Astrocyte of the spinal cord (primary cell): ENCODE data around the gene MSI2.

Source experiments
- DNase-seq: peaks from one replicate; pipeline ENCODE4 v3.0.0; 2011; ENCODE audit warnings: low read depth, low spot score
- H3K4me3 ChIP-seq: 2 replicates; pipeline ENCODE4 v1.5.1; 2011; ENCODE audit warnings: low read depth, mild to moderate bottlenecking, low read length, moderate library complexity
- in situ Hi-C: cut with HindIII; loops from 2 replicates; pipeline ENCODE4 v1.10.0; 2017; ENCODE audit warnings: low sequenced_read_pairs
- TF ChIP-seq, protein P1 (sequence below): IDR thresholded peaks from 2 replicates; pipeline ENCODE4 v1.5.1; 2012; ENCODE audit warnings: low read depth, mild to moderate bottlenecking, low read length, inconsistent platforms

The MSI2 gene

DNA sequence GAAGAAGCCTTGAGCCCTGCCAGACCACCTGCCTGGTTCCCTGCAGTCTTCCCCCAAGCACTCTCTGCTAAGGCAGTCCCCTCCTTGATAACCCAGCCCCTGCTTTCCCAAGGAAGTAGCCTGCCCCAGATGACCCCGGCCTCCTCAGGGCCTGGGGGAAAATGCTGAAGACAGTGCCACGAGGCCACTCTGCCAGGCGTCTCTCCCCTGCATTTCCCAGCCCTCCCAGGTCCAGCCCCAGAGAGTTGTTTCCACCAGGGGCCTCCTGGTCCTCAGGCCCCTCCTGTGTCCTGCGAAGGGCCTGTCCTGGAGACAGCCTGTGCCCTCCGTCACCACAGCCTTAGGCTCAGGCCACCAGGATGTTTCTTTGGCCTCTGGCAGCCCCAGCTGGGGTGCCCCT, 392.4 kb downstream of the MSI2 start:
- DNase-seq, result no peak
- TF ChIP-seq, protein P1, sequence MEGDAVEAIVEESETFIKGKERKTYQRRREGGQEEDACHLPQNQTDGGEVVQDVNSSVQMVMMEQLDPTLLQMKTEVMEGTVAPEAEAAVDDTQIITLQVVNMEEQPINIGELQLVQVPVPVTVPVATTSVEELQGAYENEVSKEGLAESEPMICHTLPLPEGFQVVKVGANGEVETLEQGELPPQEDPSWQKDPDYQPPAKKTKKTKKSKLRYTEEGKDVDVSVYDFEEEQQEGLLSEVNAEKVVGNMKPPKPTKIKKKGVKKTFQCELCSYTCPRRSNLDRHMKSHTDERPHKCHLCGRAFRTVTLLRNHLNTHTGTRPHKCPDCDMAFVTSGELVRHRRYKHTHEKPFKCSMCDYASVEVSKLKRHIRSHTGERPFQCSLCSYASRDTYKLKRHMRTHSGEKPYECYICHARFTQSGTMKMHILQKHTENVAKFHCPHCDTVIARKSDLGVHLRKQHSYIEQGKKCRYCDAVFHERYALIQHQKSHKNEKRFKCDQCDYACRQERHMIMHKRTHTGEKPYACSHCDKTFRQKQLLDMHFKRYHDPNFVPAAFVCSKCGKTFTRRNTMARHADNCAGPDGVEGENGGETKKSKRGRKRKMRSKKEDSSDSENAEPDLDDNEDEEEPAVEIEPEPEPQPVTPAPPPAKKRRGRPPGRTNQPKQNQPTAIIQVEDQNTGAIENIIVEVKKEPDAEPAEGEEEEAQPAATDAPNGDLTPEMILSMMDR, result no peak
- in situ Hi-C loops, result no loop called here
- no peak overlapping the region for H3K4me3 ChIP-seq

DNA sequence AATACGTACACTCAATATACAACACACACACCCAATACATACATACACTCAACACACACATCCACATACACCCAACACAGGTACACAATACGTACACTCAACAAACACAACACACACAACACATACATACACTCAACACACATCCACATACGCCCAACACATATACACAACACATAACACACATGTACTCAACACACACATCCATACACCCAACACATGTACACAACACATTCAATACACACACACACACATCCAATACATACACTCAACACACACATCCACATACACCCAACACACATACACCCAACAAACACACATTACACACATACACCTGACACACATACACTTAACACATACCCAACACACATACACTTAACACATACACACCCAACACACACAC, 392.9 kb downstream of the MSI2 start:
- no peak for DNase-seq
- TF ChIP-seq, protein P1, result no peak
- H3K4me3 ChIP-seq, result no peak overlapping the region
- in situ Hi-C loops, result no loop called here

DNA sequence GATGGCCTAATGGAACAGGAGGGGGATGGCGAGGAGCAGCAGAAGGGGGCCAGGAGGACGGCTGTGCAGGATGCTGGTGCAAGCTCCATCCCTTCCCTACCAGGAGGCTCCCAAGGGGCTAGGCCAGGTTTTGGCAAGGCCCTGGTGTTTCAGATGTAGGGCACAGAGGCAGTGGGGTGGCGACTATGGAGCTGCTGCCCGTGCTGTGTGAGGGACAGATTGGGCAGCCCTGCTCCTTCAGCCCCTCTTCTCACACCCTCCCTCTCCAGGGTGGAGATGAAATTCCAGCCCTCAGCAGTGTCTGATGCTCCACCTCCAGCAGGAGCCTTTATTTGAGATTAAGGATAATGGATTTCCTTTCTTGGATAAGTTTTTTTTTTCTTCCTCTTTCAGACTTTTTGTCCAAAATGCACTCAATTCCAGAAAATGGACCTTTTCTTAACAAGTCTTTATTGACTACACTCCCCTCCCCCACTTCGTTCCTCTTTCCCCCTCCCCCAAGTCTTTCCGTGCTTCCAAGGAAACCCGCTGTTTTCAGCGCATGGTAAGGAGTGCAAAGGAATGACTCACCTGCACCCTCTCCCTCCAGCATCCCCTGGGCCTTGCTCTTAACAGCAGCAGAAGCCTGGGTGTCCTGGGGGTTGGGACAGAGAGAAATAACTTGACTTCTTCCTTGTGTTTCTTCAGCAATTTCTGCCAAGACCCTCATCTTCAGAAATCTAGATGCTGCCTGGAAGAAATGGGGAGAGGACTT, 393.6 kb downstream of the MSI2 start:
- TF ChIP-seq, protein P1, result no peak
- peak; percentile 79 for DNase-seq
- H3K4me3 ChIP-seq, result no peak overlapping the region
- in situ Hi-C loops, result no loop called here

DNA sequence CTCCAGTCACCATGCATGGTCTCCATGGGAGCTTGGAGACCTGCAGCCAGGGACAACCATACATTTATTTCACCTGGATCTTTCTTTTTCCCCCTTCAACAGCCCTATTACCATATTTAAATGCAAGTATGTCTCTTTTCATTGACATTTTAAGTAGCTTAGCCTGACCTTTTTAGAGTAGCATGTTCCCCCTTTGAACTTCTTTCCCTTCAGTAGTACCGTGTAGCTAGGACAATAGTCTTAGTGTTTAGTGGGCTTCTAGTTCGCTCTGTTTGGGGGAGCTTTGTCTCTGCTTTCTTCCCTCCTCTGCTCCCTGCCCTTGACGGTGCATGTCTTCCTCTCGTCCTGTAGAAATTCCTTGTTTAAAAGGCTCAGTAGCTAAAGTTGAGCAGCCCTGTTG, 394.2 kb downstream of the MSI2 start:
- no peak for DNase-seq
- TF ChIP-seq, protein P1, result no peak
- in situ Hi-C loops, result no loop called here
- no peak overlapping the region for H3K4me3 ChIP-seq

DNA sequence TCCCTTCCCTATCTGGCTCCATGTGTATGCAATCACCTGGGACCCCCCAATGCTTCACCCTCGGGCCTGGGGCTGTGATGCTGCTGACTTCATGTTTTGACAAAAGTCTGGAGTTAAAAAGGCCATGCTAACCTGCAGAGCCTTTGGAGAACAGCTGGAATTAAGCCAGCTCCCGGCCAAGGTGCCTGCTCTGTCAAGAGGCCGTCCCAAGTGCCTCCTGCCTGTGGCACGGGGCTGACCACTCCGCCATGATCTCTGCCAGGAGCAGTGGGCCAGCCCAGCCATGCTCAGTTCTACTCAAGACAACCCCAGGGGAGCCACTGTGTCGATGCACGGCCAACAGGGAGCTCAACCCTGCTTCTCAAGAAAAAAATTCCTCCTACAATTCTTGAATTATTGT, 395.1 kb downstream of the MSI2 start:
- TF ChIP-seq, protein P1, result no peak
- H3K4me3 ChIP-seq, result no peak overlapping the region
- no peak for DNase-seq
- in situ Hi-C loops, result no loop called here

DNA sequence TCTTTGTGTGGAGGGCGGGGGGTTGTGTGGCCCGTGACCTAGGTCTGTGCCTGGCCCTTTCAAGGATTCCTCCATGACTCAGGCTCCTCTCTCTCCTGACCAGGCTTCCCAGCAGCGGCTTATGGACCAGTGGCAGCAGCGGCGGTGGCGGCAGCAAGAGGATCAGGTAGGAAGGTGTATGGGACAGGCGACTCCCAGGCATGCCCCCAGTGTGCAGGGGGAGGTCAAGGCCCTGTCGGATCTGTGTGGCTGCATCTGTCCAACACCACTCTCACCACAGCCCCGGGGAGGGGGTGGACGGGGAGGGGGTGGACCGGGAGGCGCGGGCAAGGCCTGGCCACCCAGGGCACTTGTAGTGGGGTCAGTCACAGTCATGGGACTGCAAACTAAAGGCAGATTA, 395.7 kb downstream of the MSI2 start:
- no peak overlapping the region for H3K4me3 ChIP-seq
- in situ Hi-C loops, result no loop called here
- TF ChIP-seq, protein P1, result no peak
- no peak for DNase-seq

DNA sequence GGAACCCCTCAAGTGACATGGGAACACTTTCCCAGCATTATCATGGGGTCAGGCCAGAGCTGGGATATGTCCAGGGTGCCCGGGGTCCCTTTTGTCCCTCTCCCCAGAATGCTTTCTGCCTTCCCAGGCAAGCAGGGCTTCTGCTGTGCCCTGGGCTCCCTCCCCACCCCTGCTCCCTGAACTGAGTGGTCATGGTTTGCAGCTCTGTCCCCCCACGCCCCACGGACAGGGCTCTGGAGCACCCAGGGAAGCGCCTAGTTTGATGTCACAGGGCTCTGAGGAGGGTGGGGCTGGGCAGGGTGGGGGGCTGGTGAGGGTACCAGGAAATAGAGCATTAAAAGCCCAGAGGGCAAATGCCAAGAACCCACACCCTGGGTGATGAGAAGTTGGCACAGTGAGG, 396.5 kb downstream of the MSI2 start:
- no peak overlapping the region for H3K4me3 ChIP-seq
- TF ChIP-seq, protein P1, result no peak
- in situ Hi-C loops, result no loop called here
- no peak for DNase-seq
